HG03108 (cell line): ENCODE data around the gene LRRC2.
"Not testable (repeated sequence)": the region's sequence is repeated elsewhere in the genome, so short reads cannot be mapped to it uniquely, and the experiment has no call there.

Experiments
- ATAC-seq: cut with Tn5 transposase; IDR thresholded peaks from one replicate; pipeline ENCODE4 v1.9.1; 2021; ENCODE audit warnings: moderate library complexity; ENCODE audit not compliant: unreplicated experiment

Gene LRRC2

DNA sequence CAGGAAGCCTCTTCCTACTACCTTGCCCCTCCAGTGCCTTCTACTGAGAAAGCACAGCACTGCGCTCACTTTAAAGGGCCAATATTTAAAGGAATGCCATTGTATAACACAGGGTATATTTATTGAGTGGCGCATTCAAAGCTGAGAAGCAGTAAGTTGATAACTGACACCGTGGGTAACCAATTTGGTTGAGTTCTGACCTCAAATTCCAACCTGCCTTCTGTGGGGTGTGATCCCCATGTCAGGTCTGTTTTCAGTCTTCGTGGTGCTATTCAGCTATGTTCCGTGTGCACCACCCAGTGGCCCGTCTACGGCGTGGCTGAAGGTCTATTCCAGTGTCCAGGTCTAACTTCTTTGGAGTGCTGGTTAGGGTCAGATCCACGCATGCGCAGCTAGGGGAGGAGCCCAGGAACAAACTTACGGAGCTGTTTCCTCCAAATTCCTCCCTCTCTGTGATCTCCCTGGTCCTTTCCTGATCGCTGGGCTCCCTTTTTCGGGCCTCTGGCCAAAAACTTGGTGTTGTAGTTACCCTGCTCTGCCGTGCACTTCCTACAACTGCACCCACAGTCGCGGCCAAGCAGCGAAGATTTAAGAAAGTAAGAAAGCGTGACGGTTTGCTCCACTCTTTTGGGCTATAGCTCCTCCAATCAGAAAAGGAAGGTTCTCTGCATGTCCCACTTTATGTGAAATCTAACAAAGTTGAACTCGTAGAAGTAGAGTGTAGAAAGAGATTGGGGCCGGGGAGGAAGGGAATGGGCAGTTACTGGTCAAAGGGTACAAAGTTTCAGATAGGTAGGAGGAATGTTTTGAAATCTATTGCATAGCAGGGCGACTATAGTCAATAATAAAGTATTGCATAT, 7.7 kb downstream of the LRRC2 start:
- peak; percentile 96 for ATAC-seq

DNA sequence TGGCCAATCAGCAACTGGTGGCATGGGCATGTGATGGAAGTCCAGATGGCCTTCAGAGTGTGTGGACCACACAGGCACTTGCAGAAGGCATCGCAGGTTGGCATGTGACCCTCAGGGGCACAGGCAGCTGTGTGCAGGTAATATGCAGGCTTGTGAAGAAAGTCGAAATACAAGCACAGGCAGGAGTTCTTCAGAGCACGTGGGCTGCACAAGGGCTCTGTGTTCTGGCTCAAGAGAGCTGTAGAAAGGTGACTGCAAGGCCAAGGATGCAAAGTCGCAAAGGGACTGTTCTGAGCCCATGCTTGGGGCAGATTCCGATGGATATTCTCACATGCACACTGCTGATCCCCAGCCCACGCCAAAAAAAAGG, 8.3 kb downstream of the LRRC2 start:
- no peak for ATAC-seq

DNA sequence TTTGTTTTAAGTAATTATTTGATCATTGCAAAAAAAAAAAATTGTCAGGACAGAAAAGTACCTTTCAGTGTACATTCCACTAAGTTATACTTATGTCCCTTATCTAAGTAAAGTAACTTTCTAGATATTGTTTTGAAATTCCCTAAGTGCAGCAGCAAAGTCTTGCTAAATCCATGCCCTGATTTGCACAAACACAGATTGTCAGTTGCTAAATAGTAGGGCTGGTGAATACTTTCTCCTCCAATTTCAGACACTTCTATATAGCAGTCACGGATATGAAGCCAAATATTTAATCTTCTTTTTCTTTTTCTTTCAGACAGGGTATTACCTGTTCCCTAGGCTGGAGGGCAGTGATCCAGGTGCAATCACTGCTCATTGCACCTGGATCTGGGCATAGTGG, 12.9 kb downstream of the LRRC2 start:
- no peak for ATAC-seq

DNA sequence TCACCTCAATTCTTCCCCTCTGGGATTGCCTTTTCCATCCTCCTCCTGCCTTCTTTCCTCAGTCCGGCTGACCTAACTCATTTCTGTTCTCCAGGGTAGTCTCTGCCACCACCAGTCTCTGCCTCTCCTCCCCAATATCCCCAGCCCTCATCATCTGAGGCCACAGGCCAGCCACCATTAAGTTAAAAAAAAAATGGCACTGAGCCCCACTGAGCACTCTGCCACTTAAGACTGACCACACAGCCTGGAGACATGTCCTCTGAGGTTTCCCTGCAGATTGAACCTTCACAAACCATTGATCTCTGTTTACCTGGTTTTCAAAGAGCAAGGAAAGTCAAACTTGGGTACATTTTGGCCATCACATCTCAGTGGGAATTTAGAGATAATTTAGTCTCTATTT, 13.6 kb downstream of the LRRC2 start:
- no peak for ATAC-seq

DNA sequence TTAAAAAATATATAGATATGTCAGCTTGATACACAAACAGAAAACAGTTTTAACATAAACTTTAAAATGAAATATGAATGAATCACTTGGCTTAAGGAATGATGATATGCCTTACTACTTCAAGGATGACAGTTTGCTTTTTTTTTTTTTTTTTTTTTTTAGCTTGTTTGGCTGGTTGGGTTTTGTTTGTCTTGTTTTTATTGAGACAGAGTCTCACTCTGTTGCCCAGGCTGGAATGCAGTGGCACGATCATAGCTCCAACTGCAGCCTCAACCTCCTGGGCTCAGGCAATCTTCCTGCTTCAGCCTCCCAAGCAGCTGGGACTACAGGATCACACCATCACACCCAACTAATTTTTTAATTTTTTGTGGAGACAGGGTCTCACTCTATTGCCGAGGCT, 14.5 kb downstream of the LRRC2 start:
- no peak for ATAC-seq

DNA sequence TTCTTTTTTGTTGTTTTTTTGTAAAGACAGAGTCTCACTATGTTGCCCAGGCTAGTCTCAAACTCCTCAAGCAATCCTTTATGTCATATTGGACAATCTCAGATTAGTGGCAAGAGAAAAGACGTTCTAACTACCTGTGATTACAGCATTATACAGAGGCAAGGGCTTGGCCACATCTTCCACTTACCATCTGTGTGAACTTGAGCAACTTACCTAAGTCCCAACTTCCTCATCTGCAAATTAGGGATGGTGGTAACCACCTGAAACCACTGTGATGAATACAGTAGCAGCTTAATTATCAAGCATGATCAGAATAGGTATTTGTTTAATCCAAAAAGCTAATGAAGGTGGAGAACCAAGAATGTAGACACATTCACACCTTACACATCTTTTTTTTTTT, 16.1 kb downstream of the LRRC2 start:
- no peak for ATAC-seq

DNA sequence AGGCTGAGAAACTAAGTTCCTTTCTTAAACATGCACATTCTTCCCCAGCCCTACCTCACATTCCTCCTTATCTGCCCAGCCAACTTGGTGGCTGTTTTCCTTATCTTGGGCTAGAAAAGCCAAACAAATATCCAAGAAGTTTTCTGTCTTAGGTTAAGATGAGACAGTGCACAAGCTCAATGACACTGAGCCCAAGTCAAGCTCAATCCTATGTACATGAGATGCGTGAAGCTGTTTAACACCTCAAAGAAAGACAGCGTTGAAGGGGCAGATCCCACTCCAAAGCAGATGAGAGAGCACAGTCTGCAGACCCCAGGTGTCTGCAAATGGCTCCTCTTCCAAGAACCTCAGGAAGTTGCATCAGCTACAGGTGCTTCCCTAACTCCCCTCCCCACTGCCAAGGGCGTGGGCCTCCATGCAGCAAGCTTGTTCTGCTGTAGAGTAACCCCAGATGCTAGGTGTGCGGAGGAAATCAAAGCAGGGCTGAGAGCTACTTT, 16.6 kb downstream of the LRRC2 start:
- no peak for ATAC-seq

DNA sequence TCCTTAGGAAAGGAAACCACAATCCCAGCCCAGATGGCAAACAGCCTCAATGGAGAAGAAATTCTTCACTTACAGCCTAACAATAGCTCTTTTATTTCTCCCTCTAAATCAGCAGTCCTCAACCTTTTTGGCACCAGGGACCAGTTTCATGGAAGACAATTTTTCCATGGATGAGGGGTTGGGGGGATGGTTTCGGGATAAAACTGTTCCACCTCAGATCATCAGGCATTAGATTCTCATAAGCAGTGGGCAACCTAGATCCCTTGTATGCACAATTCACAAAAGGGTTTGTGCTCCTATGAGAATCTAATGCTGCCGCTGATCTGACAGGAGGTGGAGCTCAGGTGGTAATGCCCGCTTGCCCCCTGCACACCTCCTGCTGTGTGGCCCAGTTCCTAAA, 17.5 kb downstream of the LRRC2 start:
- ATAC-seq: not testable (repeated sequence)

DNA sequence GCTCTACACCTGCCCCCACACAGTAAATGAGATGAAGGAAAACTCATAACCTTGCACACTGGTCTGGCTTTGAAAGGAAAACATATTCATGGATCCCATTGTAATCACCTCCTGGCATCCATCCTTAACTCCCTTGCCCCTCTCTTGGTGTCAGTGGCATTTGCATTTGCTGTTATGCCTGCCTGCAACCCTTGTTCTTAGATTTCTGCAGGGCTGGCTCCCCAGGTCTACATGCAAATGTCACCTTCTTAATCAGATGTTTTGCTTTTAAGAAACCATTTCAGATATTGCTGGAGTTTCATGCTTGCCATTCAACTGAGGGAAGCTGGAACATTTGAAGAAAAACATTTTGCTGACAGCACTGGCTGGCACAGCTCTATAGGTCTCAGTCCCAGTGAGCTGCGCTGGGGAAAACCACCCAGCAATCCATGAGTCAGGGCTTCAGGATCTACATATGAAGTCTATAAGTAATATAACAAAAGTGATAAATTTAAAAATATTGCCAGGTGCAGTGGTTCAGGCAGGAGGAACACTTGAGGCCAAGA, 19.1 kb downstream of the LRRC2 start:
- ATAC-seq: no peak

DNA sequence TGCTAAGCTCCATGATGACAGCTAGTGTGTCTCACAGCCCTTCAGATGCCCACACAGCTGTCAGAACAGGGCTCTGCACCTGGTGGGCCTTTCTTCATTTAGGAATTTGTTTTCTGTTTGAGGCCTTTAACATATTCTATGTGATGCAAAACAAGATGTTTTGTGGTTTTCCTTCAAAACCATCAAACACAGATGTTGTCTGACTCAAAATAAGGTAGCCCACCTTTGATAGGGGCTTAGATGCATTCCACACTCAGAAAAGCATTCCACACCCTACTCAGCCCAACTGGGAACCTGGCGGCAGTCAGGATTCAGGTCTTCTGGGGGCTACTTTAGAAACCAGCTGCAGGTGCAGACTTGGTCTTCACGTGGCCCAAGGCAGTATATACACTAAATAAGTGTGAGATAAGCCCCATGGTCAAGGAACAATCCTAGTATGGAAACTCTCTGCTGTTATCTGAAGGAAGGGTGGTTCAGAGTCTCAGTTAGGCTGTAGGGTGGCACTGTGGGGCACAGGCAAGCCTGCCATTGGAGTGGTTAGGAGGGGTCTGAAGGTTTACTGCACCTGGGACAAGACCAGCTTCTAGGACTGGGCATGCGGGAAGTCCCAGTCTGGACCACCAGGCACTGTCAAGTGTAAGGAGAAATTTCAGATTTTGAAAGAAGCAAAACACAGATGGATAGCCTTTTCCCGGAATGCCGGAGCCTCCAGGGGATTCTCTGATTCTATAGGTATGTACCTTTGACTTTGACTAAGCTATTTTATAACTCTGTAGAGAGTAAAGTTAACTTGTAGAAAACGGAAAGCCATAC, 20.1 kb downstream of the LRRC2 start:
- ATAC-seq: no peak

DNA sequence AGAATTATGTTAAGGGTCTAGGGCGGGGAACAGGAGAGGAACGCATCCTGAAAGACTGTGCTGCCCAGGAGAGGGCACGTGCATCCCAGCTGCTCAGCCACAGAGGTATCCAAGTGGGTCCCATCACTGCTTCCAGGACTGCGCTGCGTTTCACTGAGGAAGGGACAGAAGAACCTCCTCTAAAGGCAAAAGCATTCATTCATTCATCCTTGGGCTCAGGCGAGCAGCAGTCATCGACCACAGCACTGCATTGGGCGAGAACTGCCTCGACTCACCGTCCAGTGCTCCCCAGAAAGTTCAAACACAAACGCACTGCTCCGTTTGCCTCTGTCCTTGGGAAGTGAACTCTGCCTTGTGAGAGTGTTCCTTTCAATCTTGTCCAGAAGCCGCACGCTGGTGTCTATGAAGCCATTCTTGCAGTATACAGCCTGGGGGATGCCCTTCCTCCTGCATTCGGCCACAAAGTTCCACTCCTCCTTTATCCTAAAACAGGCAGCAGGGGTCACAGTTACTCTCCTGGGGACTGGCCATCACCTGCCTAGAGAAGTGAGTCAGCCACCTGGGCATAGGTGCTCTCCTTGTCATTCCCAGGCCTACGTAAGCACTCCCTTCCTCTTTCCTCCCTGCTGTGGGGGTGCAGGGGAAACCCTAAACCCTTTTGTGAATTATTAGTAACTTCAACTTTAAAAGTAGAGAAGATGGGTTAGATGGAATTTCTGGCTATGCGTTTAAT, 21.2 kb downstream of the LRRC2 start:
- ATAC-seq: no peak

DNA sequence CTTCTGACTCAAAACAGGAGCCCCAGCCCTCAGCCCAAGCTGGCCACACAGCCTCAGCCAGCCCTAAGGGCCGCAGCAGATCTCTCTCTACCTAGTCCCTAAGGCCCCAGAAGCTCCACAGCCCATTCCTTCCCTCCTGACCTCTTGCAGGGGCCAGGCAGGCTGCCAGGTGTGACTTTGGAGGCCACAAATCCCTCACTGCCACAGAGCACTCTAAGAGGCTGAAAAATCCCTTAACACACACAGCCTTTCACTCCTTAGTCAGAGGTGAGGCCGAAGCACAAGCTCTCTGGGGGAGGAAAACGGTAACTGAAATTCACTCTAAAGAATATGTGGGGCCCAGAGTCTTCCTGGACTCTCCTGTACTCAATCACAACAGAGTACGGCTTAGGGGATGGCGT, 23.3 kb downstream of the LRRC2 start:
- no peak for ATAC-seq

DNA sequence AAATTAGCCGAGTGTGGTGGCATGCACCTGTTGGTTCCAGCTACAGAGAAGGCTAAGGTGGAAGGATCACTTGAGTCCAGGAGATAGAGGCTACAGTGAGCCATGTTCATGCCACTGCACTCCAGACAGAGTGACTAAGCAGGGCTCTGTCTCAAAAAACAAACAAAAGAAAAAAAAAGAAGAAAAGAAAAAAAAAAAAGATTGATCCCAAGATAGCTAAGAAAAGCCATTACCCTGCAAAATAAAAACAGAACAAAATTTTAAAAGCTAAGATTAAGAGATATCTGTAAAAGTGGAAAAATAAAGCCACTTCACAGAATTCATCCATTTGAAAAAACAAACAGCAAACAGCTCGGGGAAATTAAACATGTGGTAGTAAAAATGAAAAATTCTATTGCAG, 23.8 kb downstream of the LRRC2 start:
- no peak for ATAC-seq

DNA sequence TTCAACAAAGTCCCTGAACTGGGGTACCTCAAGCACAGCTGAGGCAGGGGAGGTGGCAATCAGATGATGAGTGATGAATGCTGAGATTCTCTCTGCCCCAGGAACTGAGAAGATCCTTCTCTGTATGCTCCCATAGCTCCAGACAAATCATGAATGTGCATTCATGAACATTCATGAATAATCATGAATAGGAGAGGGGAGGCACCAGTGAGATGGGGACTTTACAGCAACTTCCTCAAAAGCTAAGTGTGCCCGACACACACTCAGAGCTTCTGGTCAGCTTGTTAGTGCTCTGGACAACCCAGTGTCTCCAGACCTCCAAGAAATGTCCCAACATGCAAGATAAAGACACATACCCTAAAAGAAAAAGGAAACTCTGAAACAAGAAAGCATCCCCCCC, 24.3 kb downstream of the LRRC2 start:
- no peak for ATAC-seq

DNA sequence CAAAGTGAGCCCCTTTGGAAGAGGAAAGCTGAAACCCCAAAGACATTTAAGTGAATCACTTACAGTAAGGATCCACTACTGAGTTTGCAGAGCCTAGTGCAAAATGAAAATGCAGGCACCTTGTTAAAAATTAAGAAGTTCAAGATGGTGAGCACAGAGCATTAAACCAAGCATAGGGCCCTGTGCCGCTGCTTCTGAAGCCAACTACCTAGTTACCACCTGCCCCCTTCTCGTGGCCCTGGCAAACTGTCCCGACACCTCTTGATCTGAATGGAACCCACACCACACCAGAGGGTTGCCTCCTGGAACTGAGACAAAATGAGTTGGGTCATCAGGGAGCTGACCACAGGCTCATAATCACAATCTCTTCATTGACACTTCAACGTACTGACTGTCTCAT, 25.6 kb downstream of the LRRC2 start:
- no peak for ATAC-seq

DNA sequence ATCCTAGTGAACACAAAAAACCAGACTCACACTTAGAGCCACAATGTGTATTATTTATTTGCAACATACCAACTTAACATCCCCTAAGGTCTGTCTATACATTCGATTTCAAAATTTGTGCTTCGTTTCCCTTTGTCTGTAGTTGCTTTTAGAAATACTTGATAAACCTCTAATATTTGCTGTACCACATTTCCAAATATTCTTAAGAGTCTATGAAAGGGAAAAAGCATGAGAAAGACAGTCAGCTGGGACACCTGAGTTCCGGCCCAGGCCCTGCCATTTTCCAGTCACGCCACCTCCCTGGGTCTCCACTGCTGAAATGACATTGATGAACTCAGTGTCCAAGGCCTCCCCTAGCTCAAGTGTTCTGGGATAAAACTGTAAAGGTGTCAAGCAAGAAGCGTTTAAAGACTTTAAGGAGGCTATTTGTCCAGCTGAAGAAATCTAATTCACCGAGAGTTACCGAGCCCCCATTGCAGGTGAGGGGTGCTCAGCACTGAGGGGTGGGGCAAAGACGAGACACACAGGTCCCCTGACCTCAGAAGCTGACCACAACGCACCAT, 26.6 kb downstream of the LRRC2 start:
- no peak for ATAC-seq

DNA sequence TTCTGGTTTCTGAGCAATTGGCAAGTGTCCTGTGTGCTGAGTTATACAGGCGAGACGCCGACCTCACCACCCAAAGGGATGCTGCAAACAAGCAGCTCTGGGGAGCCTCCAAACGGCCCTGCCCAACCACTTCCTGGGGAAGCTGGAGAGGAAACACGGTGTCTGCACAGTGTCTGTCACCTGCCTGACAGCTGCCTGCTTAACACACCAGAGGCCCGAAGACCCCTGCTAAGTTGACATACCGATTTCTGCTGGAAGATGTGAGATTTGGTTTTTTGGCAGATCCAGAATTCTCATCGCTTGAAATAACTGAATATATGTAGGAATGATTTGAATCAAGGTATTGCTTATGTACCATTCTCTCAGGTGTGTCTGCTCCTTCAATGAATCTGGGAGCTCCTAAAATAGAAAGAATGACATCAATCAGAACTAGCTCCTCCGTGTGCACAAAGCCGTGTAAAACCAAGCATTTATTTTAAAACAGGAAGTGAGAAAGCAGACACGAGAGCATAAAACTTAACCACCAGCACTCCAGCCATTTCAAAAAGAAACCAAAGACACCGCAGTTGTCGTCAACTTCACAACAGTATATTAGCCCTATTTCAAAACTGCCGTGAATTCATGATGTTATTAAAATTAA, 27.2 kb downstream of the LRRC2 start:
- peak; percentile 80 for ATAC-seq

DNA sequence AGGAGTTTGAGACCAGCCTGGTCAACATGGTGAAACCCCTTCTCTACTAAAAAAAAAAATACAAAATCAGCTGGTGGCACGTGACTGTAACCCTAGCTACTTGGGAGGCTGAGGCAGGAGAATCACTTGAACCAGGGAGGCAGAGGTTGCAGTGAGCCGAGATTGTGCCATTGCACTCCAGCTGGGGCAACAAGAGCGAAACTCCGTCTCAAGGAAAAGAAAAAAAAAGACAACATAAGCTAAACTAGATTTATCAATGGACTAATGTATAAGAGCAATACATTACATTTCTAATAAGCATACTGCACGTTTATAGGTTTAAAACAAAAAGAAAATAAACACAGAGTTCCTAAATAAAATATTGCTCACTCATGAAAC, 27.7 kb downstream of the LRRC2 start:
- ATAC-seq: peak; percentile 3

DNA sequence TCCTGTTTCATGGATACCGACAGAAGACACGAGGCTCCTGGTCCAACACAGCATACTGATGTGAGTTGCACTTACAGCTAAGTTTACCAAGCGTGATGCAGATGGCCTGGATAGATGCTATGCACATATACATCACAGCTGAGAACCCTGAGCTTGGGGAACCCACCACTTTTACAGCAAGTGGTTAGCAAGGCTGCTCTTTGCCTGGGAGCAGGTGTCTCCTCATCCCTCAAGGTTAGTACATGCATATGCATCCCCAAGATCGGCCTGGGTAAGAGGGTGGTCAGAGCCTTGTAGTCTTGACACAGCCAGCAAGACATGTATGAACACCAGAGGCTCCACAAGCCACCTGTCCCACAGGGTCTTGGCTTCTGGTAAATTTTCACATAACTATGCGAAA, 28.3 kb downstream of the LRRC2 start:
- no peak for ATAC-seq

DNA sequence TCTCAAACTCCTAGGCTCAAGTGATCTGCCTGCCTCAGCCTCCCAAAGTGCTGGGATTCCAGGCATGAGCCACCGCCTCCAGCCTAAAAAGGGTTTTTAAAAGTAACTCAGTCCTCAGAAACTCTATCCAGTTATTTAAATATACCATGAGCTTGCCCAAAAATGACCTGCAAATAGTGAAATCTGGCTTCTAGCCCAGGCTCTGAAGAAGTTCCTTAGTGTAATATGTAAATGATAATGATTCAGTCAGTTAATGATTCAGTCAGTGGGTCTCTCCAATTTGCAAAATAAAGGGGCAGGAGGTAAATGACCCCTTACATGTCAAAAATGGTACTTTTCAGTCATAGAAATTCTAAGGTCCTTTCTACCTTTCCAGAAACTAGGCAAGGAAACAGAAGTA, 28.8 kb downstream of the LRRC2 start:
- no peak for ATAC-seq
